ENCODE measurements around the gene ZBTB39. TPM values are rescaled to one million over a fixed set of nuclear protein-coding genes. Genes with fewer than 3 reads are reported as not detected.
A peak's percentile ranks its signal among the peaks of the same experiment; 100 is the strongest.

ZBTB39 gene
- total RNA-seq, 1 donor from 2014 or later, result 28.6 TPM

DNA sequence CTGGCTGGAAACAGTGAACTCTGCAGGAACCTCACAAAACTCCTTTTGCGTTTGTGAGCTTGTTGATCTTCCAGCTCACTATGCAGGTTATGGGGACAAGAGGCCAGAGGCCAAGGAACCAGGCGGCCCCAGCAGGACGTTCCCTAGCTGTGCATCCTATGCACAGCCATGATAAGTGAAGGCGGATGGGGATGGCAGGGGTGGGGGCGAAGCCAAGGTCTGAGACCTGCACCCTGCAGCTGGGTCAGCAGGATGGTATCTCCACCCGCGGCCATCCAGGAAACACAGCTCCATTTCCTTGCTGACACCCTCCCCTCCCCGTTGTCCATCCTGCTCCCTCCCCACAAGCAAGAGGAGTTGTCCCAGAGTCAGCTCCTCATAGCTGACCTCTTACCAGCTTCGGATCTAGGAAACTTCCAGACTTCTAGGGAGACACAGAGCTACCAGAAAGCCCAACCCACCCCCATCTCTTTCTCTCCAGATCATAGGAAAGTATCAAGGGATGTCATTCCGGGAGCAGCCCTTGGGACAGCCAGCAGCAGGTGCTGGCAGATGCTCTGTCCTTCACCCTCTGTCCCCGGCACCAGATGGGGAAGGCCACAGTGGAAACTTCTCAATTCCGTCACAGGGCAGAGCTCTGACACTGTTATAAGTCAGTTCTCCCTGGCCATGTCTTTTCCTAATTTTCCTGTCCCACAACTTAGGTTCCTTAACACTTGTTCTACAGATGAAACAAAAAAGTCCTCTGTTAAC lies 9.4 kb downstream of the ZBTB39 start:
- Mint-ChIP-seq H3K36me3 (ENCODE audit: low read depth) (peaks cover 10% of the 10 kb centered on the region), H3K27me3 (ENCODE audit: low read depth) (no peaks in the 10 kb centered on the region), H3K9me3 (no peaks in the 10 kb centered on the region), H3K4me1 (peaks cover 8% of the 10 kb centered on the region), H3K4me3 (no peak overlapping the region), H3K27ac (ENCODE audit: unreplicated experiment) (peak overlapping the region; percentile 60)
- TF ChIP-seq, protein P1, sequence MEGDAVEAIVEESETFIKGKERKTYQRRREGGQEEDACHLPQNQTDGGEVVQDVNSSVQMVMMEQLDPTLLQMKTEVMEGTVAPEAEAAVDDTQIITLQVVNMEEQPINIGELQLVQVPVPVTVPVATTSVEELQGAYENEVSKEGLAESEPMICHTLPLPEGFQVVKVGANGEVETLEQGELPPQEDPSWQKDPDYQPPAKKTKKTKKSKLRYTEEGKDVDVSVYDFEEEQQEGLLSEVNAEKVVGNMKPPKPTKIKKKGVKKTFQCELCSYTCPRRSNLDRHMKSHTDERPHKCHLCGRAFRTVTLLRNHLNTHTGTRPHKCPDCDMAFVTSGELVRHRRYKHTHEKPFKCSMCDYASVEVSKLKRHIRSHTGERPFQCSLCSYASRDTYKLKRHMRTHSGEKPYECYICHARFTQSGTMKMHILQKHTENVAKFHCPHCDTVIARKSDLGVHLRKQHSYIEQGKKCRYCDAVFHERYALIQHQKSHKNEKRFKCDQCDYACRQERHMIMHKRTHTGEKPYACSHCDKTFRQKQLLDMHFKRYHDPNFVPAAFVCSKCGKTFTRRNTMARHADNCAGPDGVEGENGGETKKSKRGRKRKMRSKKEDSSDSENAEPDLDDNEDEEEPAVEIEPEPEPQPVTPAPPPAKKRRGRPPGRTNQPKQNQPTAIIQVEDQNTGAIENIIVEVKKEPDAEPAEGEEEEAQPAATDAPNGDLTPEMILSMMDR (conservative IDR thresholded peaks at IDR 0.05), result no peak
- no peak for DNase-seq (ENCODE audit: low read depth, low spot score)

DNA sequence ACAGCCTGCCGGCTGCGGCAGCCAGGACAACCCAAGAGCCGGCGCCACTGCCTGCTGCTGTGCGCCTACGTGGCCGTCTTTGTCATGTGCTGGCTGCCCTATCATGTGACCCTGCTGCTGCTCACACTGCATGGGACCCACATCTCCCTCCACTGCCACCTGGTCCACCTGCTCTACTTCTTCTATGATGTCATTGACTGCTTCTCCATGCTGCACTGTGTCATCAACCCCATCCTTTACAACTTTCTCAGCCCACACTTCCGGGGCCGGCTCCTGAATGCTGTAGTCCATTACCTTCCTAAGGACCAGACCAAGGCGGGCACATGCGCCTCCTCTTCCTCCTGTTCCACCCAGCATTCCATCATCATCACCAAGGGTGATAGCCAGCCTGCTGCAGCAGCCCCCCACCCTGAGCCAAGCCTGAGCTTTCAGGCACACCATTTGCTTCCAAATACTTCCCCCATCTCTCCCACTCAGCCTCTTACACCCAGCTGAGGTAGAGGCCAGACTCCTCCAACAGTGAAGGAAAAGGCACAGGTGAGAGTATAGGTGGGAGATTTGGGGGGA lies 10.3 kb downstream of the ZBTB39 start:
- TF ChIP-seq, protein P1 (conservative IDR thresholded peaks at IDR 0.05), result no peak
- H3K9me3 Mint-ChIP-seq, result no peaks in the 10 kb centered on the region
- H3K27ac Mint-ChIP-seq (ENCODE audit: unreplicated experiment), result no peak overlapping the region
- no peaks in the 10 kb centered on the region for H3K27me3 Mint-ChIP-seq (ENCODE audit: low read depth)
- no peak for DNase-seq (ENCODE audit: low read depth, low spot score)
- no peak overlapping the region for H3K4me3 Mint-ChIP-seq
- peaks cover 3% of the 10 kb centered on the region for H3K4me1 Mint-ChIP-seq
- H3K36me3 Mint-ChIP-seq (ENCODE audit: low read depth), result peaks cover 10% of the 10 kb centered on the region

DNA sequence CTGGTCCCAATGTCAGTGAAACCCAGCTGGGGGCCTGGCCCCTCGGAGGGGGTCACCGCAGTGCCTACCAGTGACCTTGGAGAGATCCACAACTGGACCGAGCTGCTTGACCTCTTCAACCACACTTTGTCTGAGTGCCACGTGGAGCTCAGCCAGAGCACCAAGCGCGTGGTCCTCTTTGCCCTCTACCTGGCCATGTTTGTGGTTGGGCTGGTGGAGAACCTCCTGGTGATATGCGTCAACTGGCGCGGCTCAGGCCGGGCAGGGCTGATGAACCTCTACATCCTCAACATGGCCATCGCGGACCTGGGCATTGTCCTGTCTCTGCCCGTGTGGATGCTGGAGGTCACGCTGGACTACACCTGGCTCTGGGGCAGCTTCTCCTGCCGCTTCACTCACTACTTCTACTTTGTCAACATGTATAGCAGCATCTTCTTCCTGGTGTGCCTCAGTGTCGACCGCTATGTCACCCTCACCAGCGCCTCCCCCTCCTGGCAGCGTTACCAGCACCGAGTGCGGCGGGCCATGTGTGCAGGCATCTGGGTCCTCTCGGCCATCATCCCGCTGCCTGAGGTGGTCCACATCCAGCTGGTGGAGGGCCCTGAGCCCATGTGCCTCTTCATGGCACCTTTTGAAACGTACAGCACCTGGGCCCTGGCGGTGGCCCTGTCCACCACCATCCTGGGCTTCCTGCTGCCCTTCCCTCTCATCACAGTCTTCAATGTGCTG lies 11.0 kb downstream of the ZBTB39 start:
- no peak overlapping the region for H3K4me3 Mint-ChIP-seq
- no peak for DNase-seq (ENCODE audit: low read depth, low spot score)
- H3K27me3 Mint-ChIP-seq (ENCODE audit: low read depth), result no peaks in the 10 kb centered on the region
- H3K9me3 Mint-ChIP-seq, result no peaks in the 10 kb centered on the region
- H3K36me3 Mint-ChIP-seq (ENCODE audit: low read depth), result peaks cover 10% of the 10 kb centered on the region
- H3K4me1 Mint-ChIP-seq, result peaks cover 3% of the 10 kb centered on the region
- H3K27ac Mint-ChIP-seq (ENCODE audit: unreplicated experiment), result no peak overlapping the region
- TF ChIP-seq, protein P1 (conservative IDR thresholded peaks at IDR 0.05), result no peak

DNA sequence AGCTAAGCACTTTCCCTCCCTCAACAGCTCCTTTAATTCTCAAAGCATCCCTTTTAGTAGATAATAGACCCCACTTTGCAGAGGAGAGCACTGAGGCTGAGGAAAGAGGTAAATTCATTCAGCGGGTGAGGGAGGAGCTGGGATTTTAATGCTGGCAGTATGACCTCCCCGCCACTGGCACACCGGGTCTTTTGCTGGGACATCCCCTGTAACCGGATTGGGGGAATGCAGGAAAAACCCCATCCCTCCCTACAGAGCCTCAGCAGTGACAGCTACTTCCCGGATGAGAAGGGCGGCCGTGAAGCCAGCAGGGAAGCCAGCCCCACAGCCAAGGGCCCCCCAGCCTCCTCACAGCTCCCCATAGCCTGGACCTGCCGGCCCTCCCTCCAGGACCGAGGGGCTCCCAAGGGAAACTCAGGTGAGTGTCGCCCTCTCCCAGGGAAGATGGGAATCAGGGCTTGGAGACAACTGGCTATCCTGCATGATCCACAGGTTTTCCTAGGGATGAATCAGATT lies 12.1 kb downstream of the ZBTB39 start:
- H3K36me3 Mint-ChIP-seq (ENCODE audit: low read depth), result peaks cover 10% of the 10 kb centered on the region
- peaks cover under 1% of the 10 kb centered on the region for H3K27me3 Mint-ChIP-seq (ENCODE audit: low read depth)
- H3K9me3 Mint-ChIP-seq, result no peaks in the 10 kb centered on the region
- no peak overlapping the region for H3K4me3 Mint-ChIP-seq
- peaks cover 3% of the 10 kb centered on the region for H3K4me1 Mint-ChIP-seq
- no peak overlapping the region for H3K27ac Mint-ChIP-seq (ENCODE audit: unreplicated experiment)
- DNase-seq (ENCODE audit: low read depth, low spot score), result no peak
- TF ChIP-seq, protein P1 (conservative IDR thresholded peaks at IDR 0.05), result no peak

DNA sequence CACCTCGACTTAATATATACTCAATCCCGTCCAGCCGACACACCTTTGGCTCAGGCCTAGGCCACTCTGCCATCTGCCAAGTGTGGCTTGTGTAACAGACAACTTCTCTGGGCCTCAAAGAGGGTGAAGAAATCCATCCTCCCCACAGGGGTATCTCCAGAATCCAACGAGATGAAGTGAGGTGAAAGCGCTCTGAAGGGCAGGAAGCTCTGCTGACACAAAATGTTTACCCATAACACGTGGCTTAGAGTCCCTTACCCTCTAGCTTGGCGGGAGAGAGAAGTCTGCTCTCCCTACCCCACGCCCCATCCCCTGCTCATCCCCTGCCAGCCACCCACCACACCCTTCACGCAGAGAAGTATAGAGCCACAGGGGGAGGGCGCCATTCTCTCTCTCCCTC lies 13.0 kb downstream of the ZBTB39 start:
- H3K4me3 Mint-ChIP-seq, result no peak overlapping the region
- H3K9me3 Mint-ChIP-seq, result no peaks in the 10 kb centered on the region
- no peak for DNase-seq (ENCODE audit: low read depth, low spot score)
- peaks cover 6% of the 10 kb centered on the region for H3K36me3 Mint-ChIP-seq (ENCODE audit: low read depth)
- TF ChIP-seq, protein P1 (conservative IDR thresholded peaks at IDR 0.05), result no peak
- no peaks in the 10 kb centered on the region for H3K4me1 Mint-ChIP-seq
- peaks cover 4% of the 10 kb centered on the region for H3K27me3 Mint-ChIP-seq (ENCODE audit: low read depth)
- H3K27ac Mint-ChIP-seq (ENCODE audit: unreplicated experiment), result no peak overlapping the region
